SK-N-SH (cell line): ENCODE data around the gene EHD3. TPM values are rescaled to one million over a fixed set of nuclear protein-coding genes. Genes with fewer than 3 reads are reported as not detected.

ENCODE experiments used
- CTCF ChIA-PET: fragments of 300-600, 350-600 bp; formaldehyde crosslinking; extraction: SDS; loops from one replicate; lab custom pipeline; 2021; lab: Yijun Ruan, JAX
- POLR2A ChIA-PET: fragments of 350-600 bp; sonication (Branson Sonifier 250); formaldehyde crosslinking; extraction: SDS; loops from one replicate; lab custom pipeline; 2020; ENCODE audit warnings: antibody characterized with exemption, inconsistent platforms; lab: Yijun Ruan, JAX
- DNase-seq: peaks from one replicate; pipeline ENCODE4 v3.0.0; 2012
- H2AFZ ChIP-seq: fragments of 200-600 bp; sonication (generic); 2 replicates; pipeline ENCODE4 v1.8.1; 2016; ENCODE audit warnings: antibody characterized with exemption, mild to moderate bottlenecking, low read depth
- H3F3A ChIP-seq: fragments of 200-600 bp; sonication (generic); replicated peaks from 2 replicates; pipeline ENCODE3; 2016; ENCODE audit warnings: antibody characterized with exemption, mild to moderate bottlenecking; ENCODE audit not compliant: insufficient read depth
- H3K27ac ChIP-seq, 2 experiments: fragments of 200-500 bp in 1 of 2; fragments of 200-600 bp in 1 of 2; sonication (Bioruptor generic) in 1 of 2; sonication (generic), shearing (Covaris generic) in 1 of 2; 2 replicates each; pipeline versions ENCODE4 v1.5.1 to v1.6.1; 2014 to 2016; ENCODE audit warnings: low read depth in 2 of 2, inconsistent platforms in 1 of 2, low read length in 1 of 2, mild to moderate bottlenecking in 1 of 2, mixed read lengths in 1 of 2
- H3K27me3 ChIP-seq: fragments of 200-600 bp; sonication (generic), shearing (Covaris generic); 2 replicates; pipeline ENCODE4 v1.6.1; 2016; ENCODE audit warnings: mixed run types; ENCODE audit not compliant: insufficient read depth
- H3K36me3 ChIP-seq, 2 experiments: fragments of 200-500 bp in 1 of 2; fragments of 200-600 bp in 1 of 2; sonication (Bioruptor generic) in 1 of 2; sonication (generic) in 1 of 2; replicated peaks in 1 of 2; 2 replicates each; pipeline versions ENCODE3 to v1.5.1; 2014 to 2016; ENCODE audit warnings: low read length in 1 of 2, mild to moderate bottlenecking in 1 of 2; ENCODE audit not compliant: insufficient read depth in 2 of 2, control insufficient read depth in 1 of 2
- H3K4me1 ChIP-seq, 2 experiments: fragments of 200-500 bp in 1 of 2; fragments of 200-600 bp in 1 of 2; sonication (Bioruptor generic) in 1 of 2; sonication (generic), shearing (Covaris generic) in 1 of 2; 2 replicates each; pipeline versions ENCODE4 v1.5.1 to v1.6.1; 2014 to 2016; ENCODE audit warnings: low read depth in 1 of 2, low read length in 1 of 2, mixed run types in 1 of 2; ENCODE audit not compliant: insufficient read depth in 2 of 2, control insufficient read depth in 1 of 2
- H3K4me2 ChIP-seq: fragments of 200-600 bp; sonication (generic), shearing (Covaris generic); 2 replicates; pipeline ENCODE4 v1.6.1; 2017; ENCODE audit warnings: mixed run types
- H3K4me3 ChIP-seq, 2 experiments: fragments of 200-500 bp in 1 of 2; fragments of 200-600 bp in 1 of 2; sonication (Bioruptor generic) in 1 of 2; sonication (generic), shearing (Covaris generic) in 1 of 2; 2 replicates each; pipeline versions ENCODE4 v1.5.1 to v1.8.1; 2014 to 2016; ENCODE audit warnings: low read depth in 2 of 2, inconsistent platforms in 1 of 2, low read length in 1 of 2, mild to moderate bottlenecking in 1 of 2, mixed read lengths in 1 of 2, moderate library complexity in 1 of 2
- H3K79me2 ChIP-seq: fragments of 200-600 bp; sonication (generic); 2 replicates; pipeline ENCODE4 v1.8.1; 2017; ENCODE audit warnings: mild to moderate bottlenecking; ENCODE audit not compliant: insufficient read depth
- H3K9ac ChIP-seq: fragments of 200-600 bp; sonication (generic); 2 replicates; pipeline ENCODE4 v1.6.1; 2017; ENCODE audit warnings: mixed run types
- H3K9me2 ChIP-seq: fragments of 200-600 bp; sonication (generic); 2 replicates; pipeline ENCODE4 v1.6.1; 2017; ENCODE audit warnings: mixed run types
- H3K9me3 ChIP-seq: fragments of 200-600 bp; sonication (generic); 2 replicates; pipeline ENCODE4 v1.6.1; 2017; ENCODE audit warnings: mixed run types, mild to moderate bottlenecking, moderate library complexity
- H4K20me1 ChIP-seq: fragments of 200-600 bp; sonication (generic); 2 replicates; pipeline ENCODE4 v1.6.1; 2017; ENCODE audit warnings: mild to moderate bottlenecking, mixed run types; ENCODE audit not compliant: insufficient read depth
- CHD2 ChIP-seq: fragments of 150-350 bp; IDR thresholded peaks from 2 replicates; pipeline ENCODE4 v1.6.1; 2018; ENCODE audit warnings: low read length; ENCODE audit not compliant: partially characterized antibody
- CTCF ChIP-seq: fragments of 200-600 bp; sonication (generic); IDR thresholded peaks from 2 replicates; pipeline ENCODE4 v1.6.1; 2017; ENCODE audit warnings: antibody characterized with exemption, mild to moderate bottlenecking, moderate library complexity
- ELF1 ChIP-seq: IDR thresholded peaks from 2 replicates; pipeline ENCODE4 v1.4.0; 2012
- FOXJ3 ChIP-seq: sonication (generic); formaldehyde crosslinking; IDR thresholded peaks from 2 replicates; pipeline ENCODE4 v1.5.1; 2020; ENCODE audit warnings: mild to moderate bottlenecking, missing genetic modification reagents
- FOXM1 ChIP-seq: IDR thresholded peaks from 2 replicates; pipeline ENCODE4 v1.4.0; 2012; ENCODE audit warnings: low read depth, mild to moderate bottlenecking
- GATA2 ChIP-seq: sonication (generic); formaldehyde crosslinking; IDR thresholded peaks from 2 replicates; pipeline ENCODE4 v1.5.0; 2020; ENCODE audit warnings: mild to moderate bottlenecking, missing genetic modification reagents
- JUND ChIP-seq: IDR thresholded peaks from 2 replicates; pipeline ENCODE4 v1.4.0; 2012
- MEF2A ChIP-seq: IDR thresholded peaks from 2 replicates; pipeline ENCODE4 v1.4.0; 2012; ENCODE audit warnings: low read depth, borderline replicate concordance
- NFIC ChIP-seq: IDR thresholded peaks from 2 replicates; pipeline ENCODE4 v1.4.0; 2012; ENCODE audit warnings: borderline replicate concordance
- POLR2AphosphoS5 ChIP-seq: IDR thresholded peaks from 2 replicates; pipeline ENCODE4 v1.6.1; 2012; ENCODE audit warnings: low read depth, low read length
- RCOR1 ChIP-seq: fragments of 150-350 bp; IDR thresholded peaks from 2 replicates; pipeline ENCODE4 v1.6.1; 2017; ENCODE audit warnings: antibody characterized with exemption, low read length
- REST ChIP-seq: IDR thresholded peaks from 2 replicates; pipeline ENCODE4 v1.6.1; 2012; ENCODE audit warnings: mild to moderate bottlenecking, low read depth, low read length, moderate library complexity
- RXRA ChIP-seq: IDR thresholded peaks from 2 replicates; pipeline ENCODE4 v1.4.0; 2012; ENCODE audit warnings: low read depth, mild to moderate bottlenecking, borderline replicate concordance
- SMC3 ChIP-seq: IDR thresholded peaks from 2 replicates; pipeline ENCODE4 v1.6.1; 2012; ENCODE audit warnings: low read depth, low read length, improper control_type of control experiment
- TCF12 ChIP-seq: IDR thresholded peaks from 2 replicates; pipeline ENCODE4 v1.4.0; 2012
- USF1 ChIP-seq: IDR thresholded peaks from 2 replicates; pipeline ENCODE4 v1.4.0; 2012; ENCODE audit warnings: low read depth, borderline replicate concordance
- USF2 ChIP-seq: fragments of 150-350 bp; IDR thresholded peaks from 2 replicates; pipeline ENCODE4 v1.6.1; 2017; ENCODE audit warnings: antibody characterized with exemption, low read length, low read depth, borderline replicate concordance
- WGBS: methylation state at CpG from one replicate; pipeline ENCODE4 v1.1.6; 2017; ENCODE audit warnings: low lambda C conversion rate; 5-methylcytosine and 5-hydroxymethylcytosine counted together
- polyA plus RNA-seq, 3 experiments: library from polyadenylated mRNA; depleted of rRNA; stranded (reverse); fragments of >200 nt; gene quantifications; 2 replicates each; pipeline ENCODE4 v1.2.3, GENCODE V29; 2012

EHD3 gene
- polyA plus RNA-seq, 1 of the 3 experiments (the other 2 are of a cell fraction), result 45.4 TPM

GRCh38 chr2:31256611-31257382 is 22.8 kb downstream of the EHD3 start:
- H3K9me3 ChIP-seq, result no peaks in the 10 kb centered on the region
- no peak overlapping the region for H2AFZ ChIP-seq
- H3K4me3 ChIP-seq, result no peak overlapping the region
- no peak overlapping the region for H3K27ac ChIP-seq
- no peaks in the 10 kb centered on the region for H3K79me2 ChIP-seq
- H3K27me3 ChIP-seq, result no peaks in the 10 kb centered on the region
- DNase-seq, result no peak
- H3K36me3 ChIP-seq, result peaks cover 18 to 67% of the 10 kb centered on the region in 2 experiments
- TF ChIP-seq FOXM1 (no peak), REST (no peak), USF2 (no peak), RCOR1 (no peak), USF1 (no peak), FOXJ3 (CRISPR knock-in tag) (no peak), JUND (no peak), CHD2 (no peak), ELF1 (no peak), GATA2 (CRISPR knock-in tag) (no peak), POLR2AphosphoS5 (no peak), NFIC (no peak), MEF2A (no peak), TCF12 (no peak), SMC3 (no peak), CTCF (no peak), RXRA (no peak)
- peaks cover 0 to 4% of the 10 kb centered on the region in 2 experiments; a peak in 1 of 4 replicates for H3K4me1 ChIP-seq
- WGBS, result 81% methylated on average over 4 of the region's 4 CpGs
- ChIA-PET CTCF (interaction anchor here (1.2 to 2.5 kb wide), 6 partner anchors 12 to 1092 kb away, joined by 3 to 12 read pairs (median 6); partner anchors contain the start of gene EHD3), POLR2A (interaction anchor here (1.2 kb wide), 1 partner anchor 22 kb away, joined by 4 read pairs; the partner anchor contains the start of gene EHD3)
- no peaks in the 10 kb centered on the region for H4K20me1 ChIP-seq
- no peak overlapping the region for H3K9ac ChIP-seq
- H3F3A ChIP-seq, result no peaks in the 10 kb centered on the region
- H3K4me2 ChIP-seq, result no peak overlapping the region
- H3K9me2 ChIP-seq, result no peaks in the 10 kb centered on the region
